HEK293T (cell line): ENCODE data around the gene TLX2.

ENCODE experiments used
- ARNT ChIP-seq: fragments of 450-650 bp; IDR thresholded peaks from 2 replicates; pipeline ENCODE4 v1.6.1; 2017; ENCODE audit warnings: mild to moderate bottlenecking
- BHLHE40 ChIP-seq: fragments of 450-650 bp; IDR thresholded peaks from 2 replicates; pipeline ENCODE4 v1.6.1; 2016; ENCODE audit warnings: mild to moderate bottlenecking, moderate library complexity, borderline replicate concordance
- FOXA1 ChIP-seq: fragments of 450-650 bp; IDR thresholded peaks from 2 replicates; pipeline ENCODE4 v1.6.1; 2016; ENCODE audit warnings: mild to moderate bottlenecking
- FOXM1 ChIP-seq: fragments of 450-650 bp; IDR thresholded peaks from 2 replicates; pipeline ENCODE4 v1.6.1; 2017; ENCODE audit warnings: mild to moderate bottlenecking, borderline replicate concordance
- HDGF ChIP-seq: fragments of 450-650 bp; IDR thresholded peaks from 2 replicates; pipeline ENCODE4 v1.6.1; 2017; ENCODE audit warnings: antibody characterized with exemption, borderline replicate concordance
- SP1 ChIP-seq: fragments of 450-650 bp; IDR thresholded peaks from 2 replicates; pipeline ENCODE4 v1.6.1; 2017
- SUZ12 ChIP-seq: fragments of 450-650 bp; IDR thresholded peaks from 2 replicates; pipeline ENCODE4 v1.6.1; 2016; ENCODE audit warnings: mild to moderate bottlenecking
- TARDBP ChIP-seq: fragments of 450-650 bp; IDR thresholded peaks from 2 replicates; pipeline ENCODE4 v1.6.1; 2016
- TF ChIP-seq, protein P1 (sequence below): fragments of 450-650 bp; IDR thresholded peaks from 2 replicates; pipeline ENCODE4 v1.6.1; 2016

DNA sequence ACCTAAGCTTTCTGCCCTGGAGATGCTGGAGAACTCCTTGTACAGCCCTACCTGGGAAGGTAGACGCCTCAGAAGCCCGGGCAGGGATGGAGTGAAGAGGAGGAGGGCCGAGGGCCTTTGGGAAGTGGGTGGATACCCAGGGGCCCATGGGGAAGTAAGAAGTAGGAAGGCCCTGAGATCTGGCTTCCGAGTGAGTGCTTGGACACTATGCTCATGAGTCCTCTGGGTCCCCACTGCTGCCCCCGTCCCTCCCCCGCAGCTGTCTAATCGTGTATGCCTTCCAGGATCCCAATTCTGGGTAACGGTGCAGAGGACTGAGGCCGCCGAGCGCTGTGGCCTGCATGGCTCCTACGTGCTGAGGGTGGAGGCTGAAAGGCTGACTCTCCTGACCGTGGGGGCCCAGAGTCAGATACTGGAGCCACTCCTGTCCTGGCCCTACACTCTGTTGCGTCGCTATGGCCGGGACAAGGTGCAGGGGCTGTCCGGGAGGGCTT lies 41.4 kb downstream of the TLX2 start:
- TF ChIP-seq TARDBP (no peak), FOXA1 (no peak), SUZ12 (no peak), ARNT (no peak), SP1 (no peak), BHLHE40 (no peak), FOXM1 (no peak), HDGF (no peak)
- TF ChIP-seq, protein P1, sequence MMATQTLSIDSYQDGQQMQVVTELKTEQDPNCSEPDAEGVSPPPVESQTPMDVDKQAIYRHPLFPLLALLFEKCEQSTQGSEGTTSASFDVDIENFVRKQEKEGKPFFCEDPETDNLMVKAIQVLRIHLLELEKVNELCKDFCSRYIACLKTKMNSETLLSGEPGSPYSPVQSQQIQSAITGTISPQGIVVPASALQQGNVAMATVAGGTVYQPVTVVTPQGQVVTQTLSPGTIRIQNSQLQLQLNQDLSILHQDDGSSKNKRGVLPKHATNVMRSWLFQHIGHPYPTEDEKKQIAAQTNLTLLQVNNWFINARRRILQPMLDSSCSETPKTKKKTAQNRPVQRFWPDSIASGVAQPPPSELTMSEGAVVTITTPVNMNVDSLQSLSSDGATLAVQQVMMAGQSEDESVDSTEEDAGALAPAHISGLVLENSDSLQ, result no peak
